ENCODE data around the gene FAU. TPM values are rescaled to one million over a fixed set of nuclear protein-coding genes. Genes with fewer than 3 reads are reported as not detected.

FAU gene
- total RNA-seq, 2 donors from 2014 or later = 774 to 802 TPM

DNA sequence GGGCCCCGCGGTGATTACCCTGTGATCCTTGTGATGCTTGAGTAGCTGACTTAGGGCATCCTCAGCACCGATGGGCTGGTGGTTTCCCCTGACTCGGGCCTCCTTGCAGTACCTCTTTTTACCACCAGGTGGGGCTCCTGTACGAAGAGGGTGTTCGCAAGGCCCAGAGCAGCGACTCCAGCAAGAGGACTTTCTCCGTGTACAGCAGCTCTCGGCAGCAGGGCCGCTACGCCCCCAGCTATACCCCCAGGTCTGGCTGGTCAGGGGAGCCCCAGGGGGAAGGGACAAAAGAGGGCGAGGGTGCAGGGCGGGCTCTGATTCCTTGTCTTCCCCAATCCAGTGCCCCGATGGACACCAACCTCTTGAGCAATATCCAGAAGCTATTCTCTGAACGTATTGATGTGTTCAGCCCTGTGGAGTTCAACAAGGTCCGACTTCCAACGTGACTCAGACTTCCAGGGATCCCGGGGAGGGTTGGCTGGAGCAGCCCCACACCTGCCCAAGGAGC is 11.5 kb downstream of the FAU start:
- peak; percentile 98 for DNase-seq
- no peak overlapping the region for H3K27ac Mint-ChIP-seq
- TF ChIP-seq, protein P1, sequence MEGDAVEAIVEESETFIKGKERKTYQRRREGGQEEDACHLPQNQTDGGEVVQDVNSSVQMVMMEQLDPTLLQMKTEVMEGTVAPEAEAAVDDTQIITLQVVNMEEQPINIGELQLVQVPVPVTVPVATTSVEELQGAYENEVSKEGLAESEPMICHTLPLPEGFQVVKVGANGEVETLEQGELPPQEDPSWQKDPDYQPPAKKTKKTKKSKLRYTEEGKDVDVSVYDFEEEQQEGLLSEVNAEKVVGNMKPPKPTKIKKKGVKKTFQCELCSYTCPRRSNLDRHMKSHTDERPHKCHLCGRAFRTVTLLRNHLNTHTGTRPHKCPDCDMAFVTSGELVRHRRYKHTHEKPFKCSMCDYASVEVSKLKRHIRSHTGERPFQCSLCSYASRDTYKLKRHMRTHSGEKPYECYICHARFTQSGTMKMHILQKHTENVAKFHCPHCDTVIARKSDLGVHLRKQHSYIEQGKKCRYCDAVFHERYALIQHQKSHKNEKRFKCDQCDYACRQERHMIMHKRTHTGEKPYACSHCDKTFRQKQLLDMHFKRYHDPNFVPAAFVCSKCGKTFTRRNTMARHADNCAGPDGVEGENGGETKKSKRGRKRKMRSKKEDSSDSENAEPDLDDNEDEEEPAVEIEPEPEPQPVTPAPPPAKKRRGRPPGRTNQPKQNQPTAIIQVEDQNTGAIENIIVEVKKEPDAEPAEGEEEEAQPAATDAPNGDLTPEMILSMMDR (conservative IDR thresholded peaks at IDR 0.05) = peak; percentile 95
- no peaks in the 10 kb centered on the region for H3K27me3 ChIP-seq (ENCODE audit: control insufficient read depth, insufficient read depth, low read length, poor library complexity, severe bottlenecking)
- no peaks in the 10 kb centered on the region for H3K27me3 Mint-ChIP-seq (ENCODE audit: insufficient read depth)
- H3K27ac ChIP-seq (ENCODE audit: low read depth, low read length) = no peak overlapping the region
- WGBS, 2 experiments (ENCODE audit: insufficient coverage in 1 of 2, insufficient read length in 1 of 2) = 29 to 41% methylated on average over 9 to 18 of the region's 18 CpGs
- H3K4me1 Mint-ChIP-seq = peaks cover 9% of the 10 kb centered on the region
- H3K9me3 Mint-ChIP-seq = no peaks in the 10 kb centered on the region
- H3K4me3 Mint-ChIP-seq = no peak overlapping the region
- peaks cover 23% of the 10 kb centered on the region for H3K36me3 ChIP-seq (ENCODE audit: control insufficient read depth, insufficient read depth, low read length)
- no peaks in the 10 kb centered on the region for H3K9me3 ChIP-seq (ENCODE audit: control insufficient read depth, low read length)
- peaks cover 3% of the 10 kb centered on the region for H3K4me1 ChIP-seq (ENCODE audit: control insufficient read depth, insufficient read depth, low read length)
- no peak overlapping the region for H3K9ac ChIP-seq (ENCODE audit: extremely low read depth, low read length, poor library complexity, severe bottlenecking)
- H3K4me3 ChIP-seq (ENCODE audit: low read length) = no peak overlapping the region
- H3K36me3 Mint-ChIP-seq (ENCODE audit: low read depth) = peaks cover 8% of the 10 kb centered on the region

DNA sequence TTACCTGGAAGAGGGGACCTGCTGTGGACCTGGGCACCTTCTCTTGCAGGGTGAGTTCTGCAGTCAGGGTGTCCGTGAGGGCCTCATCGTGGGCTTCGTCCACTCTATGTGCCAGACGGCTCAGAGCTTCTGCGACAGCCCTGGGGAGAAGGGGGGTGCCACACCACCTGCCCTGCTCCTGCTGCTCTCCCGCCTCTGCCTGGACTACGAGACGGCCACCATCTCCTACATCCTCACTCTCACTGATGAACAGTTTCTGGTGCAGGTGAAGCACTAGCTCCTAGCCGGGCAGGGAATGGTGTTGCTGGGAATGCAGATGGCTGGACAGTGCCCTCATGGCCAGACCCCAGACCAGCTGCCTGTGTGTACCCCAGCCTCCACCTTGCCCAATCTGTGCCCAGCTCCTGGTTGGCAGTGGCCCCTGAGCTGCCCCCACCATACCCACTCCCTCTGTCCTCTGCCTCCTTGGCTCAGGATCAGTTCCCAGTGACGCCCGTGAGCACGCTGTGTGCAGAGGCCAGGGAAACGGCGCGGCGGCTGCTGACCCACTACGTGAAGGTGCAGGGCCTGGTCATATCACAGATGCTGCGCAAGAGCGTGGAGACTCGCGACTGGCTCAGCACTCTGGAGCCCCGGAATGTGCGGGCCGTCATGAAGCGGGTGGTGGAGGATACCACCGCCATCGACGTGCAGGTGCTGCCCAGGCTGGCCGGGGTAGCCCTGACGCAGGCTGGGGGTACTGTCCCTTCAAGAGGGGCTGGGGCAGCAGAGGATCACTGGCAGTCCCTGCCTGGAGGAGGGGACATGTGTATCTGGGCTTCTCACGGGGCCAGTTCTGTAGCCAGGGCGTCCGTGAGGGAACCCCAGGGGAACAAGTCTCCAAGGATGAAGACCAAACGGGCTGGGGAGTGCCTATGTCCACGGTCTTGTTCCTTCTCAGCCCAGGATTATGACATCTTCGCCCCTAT is 12.4 kb downstream of the FAU start:
- H3K27me3 ChIP-seq (ENCODE audit: control insufficient read depth, insufficient read depth, low read length, poor library complexity, severe bottlenecking) = no peaks in the 10 kb centered on the region
- H3K9me3 Mint-ChIP-seq = no peaks in the 10 kb centered on the region
- peaks cover 9% of the 10 kb centered on the region for H3K36me3 Mint-ChIP-seq (ENCODE audit: low read depth)
- H3K4me3 Mint-ChIP-seq = no peak overlapping the region
- no peaks in the 10 kb centered on the region for H3K9me3 ChIP-seq (ENCODE audit: control insufficient read depth, low read length)
- H3K4me3 ChIP-seq (ENCODE audit: low read length) = no peak overlapping the region
- H3K9ac ChIP-seq (ENCODE audit: extremely low read depth, low read length, poor library complexity, severe bottlenecking) = no peak overlapping the region
- H3K4me1 Mint-ChIP-seq = peaks cover 11% of the 10 kb centered on the region
- peaks cover 3% of the 10 kb centered on the region for H3K4me1 ChIP-seq (ENCODE audit: control insufficient read depth, insufficient read depth, low read length)
- H3K27me3 Mint-ChIP-seq (ENCODE audit: insufficient read depth) = no peaks in the 10 kb centered on the region
- H3K27ac Mint-ChIP-seq = no peak overlapping the region
- H3K27ac ChIP-seq (ENCODE audit: low read depth, low read length) = no peak overlapping the region
- H3K36me3 ChIP-seq (ENCODE audit: control insufficient read depth, insufficient read depth, low read length) = peaks cover 14% of the 10 kb centered on the region
- WGBS, 2 experiments (ENCODE audit: insufficient coverage in 1 of 2, insufficient read length in 1 of 2) = 90 to 91% methylated on average over 26 to 36 of the region's 36 CpGs
- DNase-seq = peak; percentile 41
- TF ChIP-seq, protein P1 (conservative IDR thresholded peaks at IDR 0.05) = no peak

DNA sequence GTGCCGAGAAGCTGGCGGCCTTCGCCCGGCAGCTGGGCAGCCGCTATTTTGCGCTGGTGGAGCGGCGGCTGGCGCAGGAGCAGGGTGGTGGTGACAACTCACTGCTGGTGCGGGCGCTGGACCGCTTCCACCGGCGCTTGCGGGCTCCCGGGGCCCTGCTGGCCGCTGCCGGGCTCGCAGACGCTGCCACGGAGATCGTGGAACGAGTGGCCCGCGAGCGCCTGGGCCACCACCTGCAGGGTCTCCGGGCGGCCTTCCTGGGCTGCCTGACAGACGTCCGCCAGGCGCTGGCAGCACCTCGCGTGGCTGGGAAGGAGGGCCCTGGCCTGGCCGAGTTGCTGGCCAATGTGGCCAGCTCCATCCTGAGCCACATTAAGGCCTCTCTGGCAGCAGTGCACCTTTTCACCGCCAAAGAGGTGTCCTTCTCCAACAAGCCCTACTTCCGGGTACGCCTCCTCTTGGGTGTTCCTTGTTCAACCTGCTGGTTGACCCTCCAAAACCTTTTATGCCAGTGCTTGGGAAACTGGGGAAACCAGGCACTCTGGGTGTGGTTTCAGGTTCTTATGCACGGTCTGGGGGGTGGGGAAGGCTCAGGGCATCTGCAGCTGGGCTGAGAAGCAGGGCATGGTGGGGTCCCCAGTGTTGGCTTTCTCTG is 13.3 kb downstream of the FAU start:
- Mint-ChIP-seq H3K27me3 (ENCODE audit: insufficient read depth) (no peaks in the 10 kb centered on the region), H3K4me1 (peaks cover 11% of the 10 kb centered on the region), H3K36me3 (ENCODE audit: low read depth) (peaks cover 9% of the 10 kb centered on the region), H3K9me3 (no peaks in the 10 kb centered on the region), H3K4me3 (no peak overlapping the region), H3K27ac (no peak overlapping the region)
- peak; percentile 47 for DNase-seq
- Histone ChIP-seq H3K4me3 (ENCODE audit: low read length) (no peak overlapping the region), H3K9me3 (ENCODE audit: control insufficient read depth, low read length) (no peaks in the 10 kb centered on the region), H3K27ac (ENCODE audit: low read depth, low read length) (no peak overlapping the region), H3K36me3 (ENCODE audit: control insufficient read depth, insufficient read depth, low read length) (peaks cover 7% of the 10 kb centered on the region), H3K9ac (ENCODE audit: extremely low read depth, low read length, poor library complexity, severe bottlenecking) (no peak overlapping the region), H3K27me3 (ENCODE audit: control insufficient read depth, insufficient read depth, low read length, poor library complexity, severe bottlenecking) (no peaks in the 10 kb centered on the region), H3K4me1 (ENCODE audit: control insufficient read depth, insufficient read depth, low read length) (peaks cover 3% of the 10 kb centered on the region)
- TF ChIP-seq, protein P1 (conservative IDR thresholded peaks at IDR 0.05) = no peak
- 96 to 98% methylated on average over 34 to 38 of the region's 38 CpGs for WGBS, 2 experiments (ENCODE audit: insufficient coverage in 1 of 2, insufficient read length in 1 of 2)
